ENCODE results near the gene SMOC2.
A peak's percentile ranks its signal among the peaks of the same experiment; 100 is the strongest.

The SMOC2 gene

GRCh38 chr6:168415098-168415992, 25.6 kb upstream of the SMOC2 start:
- DNase-seq (ENCODE audit: low spot score), result no peak

- no peak for DNase-seq (ENCODE audit: low spot score)
These were observed 24.9 kb upstream of the SMOC2 start for GRCh38 chr6:168415993-168416530.

DNA sequence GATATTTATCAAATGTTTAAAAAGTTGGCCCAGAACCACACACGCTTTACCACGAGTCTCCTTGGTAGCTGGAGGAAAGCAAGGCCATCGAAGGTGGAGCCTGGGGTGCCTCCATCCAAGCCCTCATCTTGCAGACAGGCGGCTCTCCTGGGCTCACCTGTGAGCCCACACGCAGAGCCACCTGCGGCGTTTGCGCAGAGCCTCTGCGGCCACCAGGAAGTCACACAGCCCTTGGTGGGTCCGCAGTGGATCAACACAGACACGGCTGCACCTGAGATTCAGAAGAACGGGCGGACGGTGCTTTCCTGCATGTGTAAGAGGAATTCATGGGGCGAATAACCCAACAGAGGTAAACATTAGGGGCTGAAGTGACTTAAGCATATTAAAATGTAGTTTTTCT, 24.5 kb upstream of the SMOC2 start:
- no peak for DNase-seq (ENCODE audit: low spot score)

- DNase-seq (ENCODE audit: low spot score), result peak; percentile 64
These were observed 23.8 kb upstream of the SMOC2 start for GRCh38 chr6:168417191-168417590.

DNA sequence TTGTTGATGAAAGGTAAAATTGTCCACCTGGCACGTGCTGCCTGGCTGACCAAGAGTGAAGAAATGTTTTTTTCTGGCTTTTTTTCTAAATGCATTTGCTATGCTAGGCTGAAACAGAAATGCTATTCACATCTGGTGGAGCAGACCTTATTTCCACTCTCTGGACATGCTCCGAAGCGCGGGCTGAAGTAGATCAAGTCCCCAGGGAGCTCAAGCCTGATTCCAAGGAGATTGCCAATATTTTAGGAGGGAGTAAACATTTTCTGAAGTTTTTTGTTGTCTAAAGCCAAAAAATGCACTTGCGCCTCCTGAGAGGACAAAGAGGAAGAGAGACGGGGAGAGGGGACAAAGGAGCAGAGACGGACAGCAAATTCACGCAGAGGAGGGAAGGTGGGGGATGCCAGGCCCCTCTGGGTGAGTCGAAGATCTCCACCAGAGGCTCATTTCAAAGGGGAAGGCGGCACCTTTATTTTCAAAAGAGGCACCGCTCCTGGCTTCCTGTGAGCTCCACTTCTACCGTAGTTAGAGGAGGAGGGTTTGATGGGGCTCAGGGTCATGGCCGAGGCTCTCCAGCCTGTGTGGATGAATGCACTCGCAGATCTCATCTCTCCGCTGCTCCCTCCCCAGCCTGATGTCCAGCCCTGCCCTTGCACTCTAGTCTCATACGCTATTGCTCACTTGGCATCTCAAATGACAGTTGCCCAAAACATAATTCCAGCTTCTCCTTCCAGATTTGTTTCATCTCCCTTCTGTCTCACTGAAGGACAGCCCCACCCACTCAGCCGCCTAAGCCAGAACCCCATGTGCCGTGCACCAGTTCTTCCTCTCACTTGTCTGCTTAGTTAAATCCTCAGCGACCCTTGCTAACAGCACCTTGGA, 23.1 kb upstream of the SMOC2 start:
- no peak for DNase-seq (ENCODE audit: low spot score)

DNA sequence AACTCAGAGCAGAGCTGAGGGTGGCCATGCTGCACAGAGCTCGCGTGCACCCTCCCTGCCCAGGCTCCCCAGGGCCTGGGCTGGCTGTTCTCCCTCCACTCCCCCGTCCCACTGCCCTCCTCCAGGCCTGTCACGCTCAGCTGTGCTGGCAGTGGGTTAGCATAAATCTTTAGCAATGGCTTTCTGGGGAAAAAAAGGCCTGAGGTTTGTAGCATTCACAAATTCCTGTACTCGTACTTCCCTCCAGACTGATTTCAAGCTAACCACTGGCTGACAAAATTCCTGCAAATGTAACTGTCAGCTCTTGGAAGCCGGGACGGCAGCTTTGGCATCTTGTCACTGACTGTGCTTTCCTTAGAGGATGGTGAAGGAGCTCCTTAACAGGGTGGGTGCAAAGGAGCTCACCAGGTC, 22.3 kb upstream of the SMOC2 start:
- DNase-seq (ENCODE audit: low spot score), result no peak

- no peak for DNase-seq (ENCODE audit: low spot score)
These were observed 21.4 kb upstream of the SMOC2 start for GRCh38 chr6:168419569-168419968.

DNA sequence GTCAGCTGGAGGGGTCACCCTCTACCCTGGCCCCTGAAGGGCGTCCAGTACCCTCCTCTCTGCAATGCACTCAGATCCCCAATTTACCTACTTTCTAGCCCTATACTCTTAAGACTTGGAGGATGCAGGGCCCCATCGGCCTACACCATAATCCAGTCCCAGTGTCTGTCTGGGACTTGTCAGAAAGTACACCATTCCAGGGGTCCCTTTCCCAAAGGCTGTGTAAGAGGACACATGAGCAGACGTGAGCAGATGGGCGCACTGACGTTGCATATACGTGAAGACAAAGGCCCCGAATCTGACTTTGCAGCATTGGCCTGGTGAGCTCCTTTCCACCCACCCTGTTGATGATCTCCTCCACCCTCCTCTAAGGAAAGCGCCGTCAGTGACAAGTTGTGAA, 20.9 kb upstream of the SMOC2 start:
- DNase-seq (ENCODE audit: low spot score), result no peak

DNA sequence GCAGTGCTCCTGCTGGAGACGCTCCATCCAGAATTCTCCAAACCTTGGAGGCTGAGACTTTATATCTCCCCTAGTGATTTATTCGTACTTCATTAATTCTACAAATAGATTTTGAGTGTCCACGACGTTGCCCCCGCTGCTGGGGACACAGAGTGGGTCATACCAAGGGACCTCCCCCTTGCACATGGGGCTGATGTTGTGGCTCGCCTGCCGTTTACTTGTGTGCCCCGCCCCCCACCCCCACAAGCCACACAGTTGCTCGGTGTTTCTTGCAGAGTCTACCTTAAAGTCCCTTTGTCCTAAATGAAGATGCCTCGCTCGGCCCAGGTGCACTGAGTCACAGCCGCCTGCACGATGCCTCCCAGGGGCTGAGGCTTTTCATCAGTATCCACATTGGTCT, 20.3 kb upstream of the SMOC2 start:
- no peak for DNase-seq (ENCODE audit: low spot score)

GRCh38 chr6:168427184-168427583, 13.8 kb upstream of the SMOC2 start:
- no peak for DNase-seq (ENCODE audit: low spot score)

DNA sequence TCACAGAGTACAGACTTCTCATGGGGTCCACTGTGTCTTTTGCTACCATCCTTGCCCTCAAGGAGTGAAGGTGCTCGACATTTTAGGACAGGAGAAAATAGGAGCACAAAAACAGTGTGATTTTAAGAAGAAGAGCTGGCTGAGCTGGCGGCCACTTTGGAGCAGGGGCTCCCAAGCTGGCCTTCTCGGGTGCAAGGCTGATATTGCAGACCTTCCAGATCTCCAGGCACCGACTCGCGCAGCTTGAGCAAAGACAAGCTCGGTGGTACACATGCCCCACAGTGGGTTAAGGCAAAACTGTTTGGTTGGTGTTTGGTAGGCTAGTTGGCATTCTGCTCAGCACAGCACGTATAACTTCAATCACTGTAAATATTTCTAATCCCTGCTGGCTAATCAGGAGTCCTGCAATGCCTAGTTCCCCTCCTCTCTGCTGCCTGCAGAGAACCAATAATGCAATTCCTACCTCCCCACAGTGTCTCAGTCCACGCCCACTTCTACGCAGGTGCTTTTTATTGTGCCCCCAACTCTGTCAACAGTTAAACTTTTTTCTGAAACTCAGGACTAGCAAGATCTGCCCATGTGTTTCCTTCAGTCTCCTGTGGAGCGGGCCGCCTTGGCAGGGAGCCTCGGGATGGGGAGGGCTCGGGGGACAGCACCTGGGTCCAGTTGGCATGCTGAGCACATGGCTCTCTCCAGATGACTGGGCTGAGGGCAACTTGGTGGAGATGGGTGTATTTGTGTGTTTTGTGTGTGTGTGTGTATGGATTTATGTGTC, 12.7 kb upstream of the SMOC2 start:
- no peak for DNase-seq (ENCODE audit: low spot score)

- DNase-seq (ENCODE audit: low spot score), result no peak
These were observed 12.1 kb upstream of the SMOC2 start for GRCh38 chr6:168428863-168429262.

DNA sequence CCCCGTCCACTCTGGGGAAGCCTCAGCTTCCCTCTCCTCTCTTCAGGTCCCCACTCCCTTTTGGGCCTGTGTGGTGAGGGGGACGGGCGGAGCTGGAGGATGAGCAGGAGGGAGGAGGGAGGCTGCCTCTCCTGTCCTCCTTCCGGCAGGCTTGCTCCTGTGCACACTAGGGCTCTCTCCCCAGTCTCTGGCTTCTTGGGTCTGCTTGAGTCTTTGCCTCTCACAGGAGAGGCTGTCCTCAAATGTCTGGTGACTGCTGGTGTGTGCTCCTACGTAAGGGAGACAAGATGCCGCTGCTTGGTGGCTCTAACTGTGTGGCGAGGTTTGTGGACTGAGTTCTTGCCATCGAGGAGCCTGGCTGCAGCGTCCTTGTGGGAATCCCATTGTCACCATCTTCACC, 8.8 kb upstream of the SMOC2 start:
- DNase-seq (ENCODE audit: low spot score), result no peak

GRCh38 chr6:168433898-168434297, 7.1 kb upstream of the SMOC2 start:
- no peak for DNase-seq (ENCODE audit: low spot score)

- DNase-seq (ENCODE audit: low spot score), result no peak
These were observed 6.5 kb upstream of the SMOC2 start for GRCh38 chr6:168434505-168434904.

DNA sequence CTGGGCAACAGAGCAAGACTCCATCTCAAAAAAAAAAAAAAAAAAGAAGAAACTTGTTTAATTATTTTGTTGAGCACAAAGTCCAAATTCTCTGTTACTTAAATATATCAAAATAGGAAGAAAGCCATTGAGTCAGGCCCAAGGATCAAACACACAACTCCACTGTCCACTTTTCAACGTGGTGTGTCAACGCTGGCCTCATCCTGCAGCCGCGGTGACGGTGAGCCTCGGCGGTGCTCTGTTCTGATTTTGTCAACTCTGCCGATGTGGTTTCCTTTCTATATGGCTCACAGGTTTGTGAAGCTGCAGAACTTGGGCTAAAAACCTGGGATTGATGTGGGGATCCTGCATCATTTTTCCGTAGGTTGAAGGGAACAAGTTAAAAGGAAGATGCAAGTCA, 3.2 kb upstream of the SMOC2 start:
- no peak for DNase-seq (ENCODE audit: low spot score)

DNA sequence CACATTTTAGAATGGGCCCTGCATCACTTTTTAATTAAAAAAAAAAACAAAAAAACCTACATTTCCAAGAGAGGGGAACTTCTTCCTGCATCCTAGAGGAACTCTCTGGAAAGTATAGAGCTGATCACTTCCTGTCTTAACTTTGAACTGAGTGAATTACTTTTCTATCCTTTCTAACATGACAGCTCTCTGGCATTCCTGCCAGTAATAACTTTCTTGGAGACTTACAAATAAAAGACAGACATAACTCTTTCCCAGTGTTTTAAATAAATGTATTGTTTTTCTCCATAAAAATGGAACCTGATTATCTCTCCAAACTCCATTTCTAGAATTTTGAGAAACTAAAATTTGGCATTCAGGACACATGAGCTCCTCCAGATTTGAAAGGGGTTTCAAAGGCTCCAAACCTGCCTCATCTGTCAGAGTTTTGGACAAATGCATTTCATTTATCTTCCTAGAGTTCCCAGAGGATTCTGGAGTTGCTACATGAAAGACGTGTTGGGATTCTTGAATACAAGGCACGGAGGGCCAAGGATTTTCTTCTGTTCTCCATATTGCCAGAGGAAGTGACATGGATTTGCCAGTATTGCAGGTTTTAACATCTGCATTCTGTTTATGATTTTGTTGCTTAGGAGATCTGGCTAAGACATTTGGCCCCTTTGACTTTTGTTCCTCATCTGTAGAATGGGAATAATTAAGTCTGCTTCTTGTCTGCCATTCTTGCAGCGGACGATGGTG, 2.0 kb upstream of the SMOC2 start:
- no peak for DNase-seq (ENCODE audit: low spot score)

- no peak for DNase-seq (ENCODE audit: low spot score)
These were observed 1.1 kb upstream of the SMOC2 start for GRCh38 chr6:168439794-168440450.

DNA sequence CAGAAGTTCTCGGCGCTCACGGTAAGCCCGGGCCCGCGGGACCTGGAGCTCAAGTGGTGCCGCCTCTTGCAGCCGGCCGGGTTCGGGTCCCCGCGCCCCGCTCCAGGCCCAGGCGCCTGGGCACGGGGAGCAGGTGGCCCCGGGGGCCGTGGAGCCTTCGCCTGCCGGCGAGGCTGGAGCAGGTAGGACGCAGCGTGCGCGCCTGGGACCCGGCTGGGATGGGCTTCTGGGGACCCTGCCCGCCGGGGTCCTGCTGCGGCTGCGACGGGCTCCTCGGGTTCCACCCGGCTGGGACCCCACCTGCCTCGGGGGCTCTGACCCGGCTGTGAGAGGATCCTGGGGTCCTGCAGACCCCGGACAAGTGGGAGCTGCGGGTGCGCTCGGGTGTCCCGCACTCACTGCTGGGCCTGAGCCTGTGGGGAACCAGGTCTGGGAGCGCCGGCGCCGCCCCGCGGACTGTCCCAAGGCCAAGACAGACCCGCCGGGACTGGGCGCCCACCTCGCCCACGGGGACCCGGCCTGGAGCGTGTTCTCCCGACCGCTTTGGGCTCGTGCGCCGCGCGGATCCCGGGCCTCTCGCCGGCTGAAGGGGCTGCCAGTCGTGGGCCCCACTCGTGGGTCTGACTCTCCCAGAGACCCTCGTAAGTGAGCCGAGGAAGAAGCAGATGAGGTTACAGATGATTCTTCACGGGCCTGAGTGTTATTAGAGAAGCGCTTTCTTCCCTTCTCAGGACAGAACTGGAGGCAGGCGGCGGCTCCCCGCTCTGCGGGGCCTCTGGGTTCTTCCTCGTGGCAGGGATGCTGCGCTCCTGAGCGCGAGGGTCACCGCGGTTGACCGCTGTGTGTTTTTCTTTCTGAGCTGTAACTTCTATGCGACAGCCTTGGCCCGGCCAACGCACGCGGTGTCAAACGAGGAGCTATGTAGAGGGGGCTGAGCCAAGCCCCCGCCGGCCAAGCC, 729 bp downstream of the SMOC2 start:
- peak; percentile 45 for DNase-seq (ENCODE audit: low spot score)

DNA sequence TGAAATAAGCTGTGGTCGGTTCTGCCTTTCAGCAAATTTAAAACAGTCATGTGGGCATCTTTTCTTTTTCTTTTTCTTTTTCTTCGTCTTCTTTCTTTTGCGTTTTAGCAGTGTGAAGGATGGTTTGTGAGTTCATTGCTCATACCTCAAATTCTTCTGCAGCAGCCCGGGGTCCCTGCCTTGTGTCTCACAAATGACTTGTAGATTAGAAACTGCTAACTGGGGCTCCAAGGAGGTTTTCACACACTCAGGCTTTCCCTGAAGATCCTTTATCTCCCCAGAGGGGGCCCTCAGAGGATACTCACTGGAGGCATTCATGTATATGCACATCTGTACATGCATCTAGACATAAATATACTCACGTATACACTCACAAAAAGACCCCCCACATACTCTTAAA, 1.7 kb downstream of the SMOC2 start:
- DNase-seq (ENCODE audit: low spot score), result no peak
